HG02970 (cell line): ENCODE results near the gene TMEM53.
"Not testable (repeated sequence)": the region's sequence is repeated elsewhere in the genome, so short reads cannot be mapped to it uniquely, and the experiment has no call there.

Experiments
- ATAC-seq: cut with Tn5 transposase; IDR thresholded peaks from one replicate; pipeline ENCODE4 v1.9.1; 2021; ENCODE audit warnings: mild to moderate bottlenecking, moderate library complexity, moderate number of reproducible peaks; ENCODE audit not compliant: unreplicated experiment, low FRiP score

The TMEM53 gene

DNA sequence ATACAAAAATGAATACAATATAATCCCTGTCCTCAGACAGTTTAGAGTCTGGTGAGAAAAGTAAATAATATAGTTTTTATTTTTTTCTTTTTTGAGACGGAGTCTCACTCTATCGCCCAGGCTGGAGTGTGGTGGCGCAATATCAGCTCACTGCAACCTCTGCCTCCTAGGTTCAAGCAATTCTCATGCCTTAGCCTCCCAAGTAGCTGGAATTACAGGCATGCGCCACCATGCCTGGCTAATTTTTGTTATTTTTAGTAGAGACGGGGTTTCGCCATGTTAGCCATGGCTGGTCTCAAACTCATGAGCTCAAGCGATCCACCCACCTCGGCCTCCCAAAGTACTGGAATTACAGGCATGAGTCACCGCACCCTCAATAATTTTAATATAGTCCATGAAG, 25.1 kb upstream of the TMEM53 start:
- not testable (repeated sequence) for ATAC-seq

- no peak for ATAC-seq
These were observed 23.9 kb upstream of the TMEM53 start for GRCh38 chr1:44698138-44698537.

GRCh38 chr1:44696789-44697345, 22.6 kb upstream of the TMEM53 start:
- no peak for ATAC-seq

DNA sequence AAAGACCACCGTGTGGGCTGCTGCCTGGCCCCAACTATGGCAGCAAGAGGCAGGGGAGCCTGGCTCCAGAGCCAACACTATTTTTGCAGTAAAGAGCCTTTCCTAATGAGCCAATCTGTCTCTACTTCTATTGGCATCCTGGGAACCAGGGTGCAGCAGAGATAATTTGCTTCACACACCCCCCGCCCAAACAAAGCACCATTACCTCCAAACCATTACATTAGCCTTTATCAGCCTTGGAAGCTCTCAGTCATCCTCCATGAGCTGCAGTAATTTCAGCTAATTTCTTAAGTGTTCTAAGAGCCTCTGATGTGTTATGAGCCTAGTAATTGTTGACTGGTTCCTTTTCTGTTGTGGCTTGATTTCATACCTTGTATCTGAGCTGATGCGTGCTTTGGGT, 21.8 kb upstream of the TMEM53 start:
- ATAC-seq: no peak

- ATAC-seq: no peak
These were observed 21.4 kb upstream of the TMEM53 start for GRCh38 chr1:44695671-44696070.

GRCh38 chr1:44694863-44695478, 20.7 kb upstream of the TMEM53 start:
- no peak for ATAC-seq

- no peak for ATAC-seq
These were observed 19.6 kb upstream of the TMEM53 start for GRCh38 chr1:44693900-44694299.

DNA sequence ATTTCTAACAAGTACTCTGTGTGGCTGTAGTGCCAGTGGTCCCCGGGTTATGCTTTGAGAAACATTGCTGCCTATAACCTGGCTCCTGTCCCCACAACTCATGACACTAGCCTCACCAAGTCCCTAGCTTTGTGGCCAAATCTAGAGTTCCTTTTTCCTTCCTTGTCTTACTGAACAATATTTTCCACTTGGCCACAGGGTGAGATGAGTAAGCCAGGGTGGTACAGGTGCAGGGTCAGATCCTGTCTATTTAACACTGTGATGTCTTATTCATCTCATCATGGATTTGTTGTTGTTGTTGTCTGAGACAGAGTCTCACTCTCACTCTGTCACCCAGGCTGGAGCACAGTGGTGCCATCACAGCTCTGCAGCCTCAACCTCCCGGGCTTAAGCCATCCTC, 18.9 kb upstream of the TMEM53 start:
- no peak for ATAC-seq

DNA sequence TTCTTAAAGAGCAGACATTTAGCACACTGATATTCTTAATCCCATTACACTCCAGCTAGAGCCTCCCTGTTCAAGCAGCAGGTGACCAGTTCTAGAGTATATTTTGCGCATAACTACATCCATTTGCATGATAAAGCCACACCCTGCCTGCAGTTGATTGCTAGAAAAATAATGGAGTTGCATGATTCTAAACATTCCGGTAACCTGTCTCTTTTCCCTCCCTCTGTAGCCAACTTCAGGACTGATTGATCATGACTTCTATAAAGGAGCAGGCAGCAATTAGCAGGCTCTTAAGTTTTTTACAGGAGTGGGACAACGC, 15.1 kb upstream of the TMEM53 start:
- no peak for ATAC-seq

DNA sequence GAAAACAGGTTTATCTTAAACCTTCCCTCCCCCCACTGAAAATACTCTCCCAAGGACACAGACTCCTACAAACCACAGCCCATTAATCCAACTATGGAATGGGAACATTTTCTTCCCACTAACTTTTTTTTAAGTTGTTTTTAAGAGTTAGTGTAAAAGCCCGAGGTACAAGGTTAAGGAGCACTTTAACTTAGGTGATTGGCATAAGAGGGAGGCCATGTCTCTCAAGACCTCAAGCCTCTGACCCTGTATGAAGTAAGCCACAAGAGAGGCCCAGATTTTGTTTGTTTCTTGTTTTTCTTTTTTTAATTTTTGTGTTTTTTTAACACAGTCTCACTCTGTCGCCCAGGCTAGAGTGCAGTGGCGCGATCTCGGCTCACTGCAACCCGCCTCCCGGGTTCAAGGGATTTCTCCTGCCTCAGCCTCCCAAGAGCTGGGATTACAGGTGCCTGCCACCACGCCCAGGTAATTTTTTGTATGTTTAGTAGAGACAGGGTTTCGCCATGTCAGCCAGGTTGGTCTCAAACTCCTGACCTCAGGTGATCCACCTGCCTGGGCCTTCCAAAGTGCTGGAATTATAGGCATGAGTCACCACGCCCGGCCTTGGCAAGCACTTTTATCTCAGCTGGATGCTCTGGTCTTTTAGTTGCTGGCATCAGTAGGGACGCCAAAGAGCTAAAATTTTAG, 14.6 kb upstream of the TMEM53 start:
- no peak for ATAC-seq

DNA sequence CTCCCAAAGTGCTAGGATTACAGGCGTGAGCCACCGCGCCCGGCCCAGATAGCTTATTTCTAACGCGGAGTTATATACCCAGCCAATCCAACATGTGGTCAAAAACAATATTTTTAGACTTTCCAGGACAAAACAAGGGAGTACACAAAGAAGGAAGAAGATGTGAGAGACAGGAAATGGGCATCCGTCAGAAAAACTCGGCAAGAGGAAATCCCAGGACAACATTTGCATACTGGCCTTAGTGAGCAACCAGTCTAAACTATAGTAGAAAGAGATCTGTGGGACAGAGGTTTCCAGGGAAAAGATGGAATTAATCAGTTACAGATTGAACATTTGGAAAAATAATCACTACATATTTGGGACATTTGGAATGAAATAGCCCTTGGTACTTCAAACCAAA, 11.6 kb upstream of the TMEM53 start:
- ATAC-seq: no peak

GRCh38 chr1:44685218-44685617, 10.9 kb upstream of the TMEM53 start:
- no peak for ATAC-seq

GRCh38 chr1:44684525-44684924, 10.2 kb upstream of the TMEM53 start:
- no peak for ATAC-seq

DNA sequence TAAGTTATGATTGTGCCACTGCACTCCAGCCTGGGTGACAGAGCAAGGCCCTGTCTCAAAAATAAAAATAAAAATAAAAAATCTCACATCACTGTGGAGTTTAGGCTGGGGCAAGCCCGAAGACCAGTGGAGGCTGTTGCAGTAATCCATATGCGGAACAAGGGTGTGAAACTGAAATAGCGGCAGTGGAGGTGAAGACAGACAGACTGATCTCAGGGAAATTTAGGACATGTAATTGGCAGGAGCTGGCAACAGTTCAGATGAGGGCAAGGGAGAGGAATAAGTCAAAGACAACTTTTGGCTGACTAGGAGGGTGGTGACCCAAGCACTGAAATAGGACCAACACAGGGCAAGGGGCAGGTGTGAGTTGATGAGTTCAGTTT, 8.6 kb upstream of the TMEM53 start:
- no peak for ATAC-seq

DNA sequence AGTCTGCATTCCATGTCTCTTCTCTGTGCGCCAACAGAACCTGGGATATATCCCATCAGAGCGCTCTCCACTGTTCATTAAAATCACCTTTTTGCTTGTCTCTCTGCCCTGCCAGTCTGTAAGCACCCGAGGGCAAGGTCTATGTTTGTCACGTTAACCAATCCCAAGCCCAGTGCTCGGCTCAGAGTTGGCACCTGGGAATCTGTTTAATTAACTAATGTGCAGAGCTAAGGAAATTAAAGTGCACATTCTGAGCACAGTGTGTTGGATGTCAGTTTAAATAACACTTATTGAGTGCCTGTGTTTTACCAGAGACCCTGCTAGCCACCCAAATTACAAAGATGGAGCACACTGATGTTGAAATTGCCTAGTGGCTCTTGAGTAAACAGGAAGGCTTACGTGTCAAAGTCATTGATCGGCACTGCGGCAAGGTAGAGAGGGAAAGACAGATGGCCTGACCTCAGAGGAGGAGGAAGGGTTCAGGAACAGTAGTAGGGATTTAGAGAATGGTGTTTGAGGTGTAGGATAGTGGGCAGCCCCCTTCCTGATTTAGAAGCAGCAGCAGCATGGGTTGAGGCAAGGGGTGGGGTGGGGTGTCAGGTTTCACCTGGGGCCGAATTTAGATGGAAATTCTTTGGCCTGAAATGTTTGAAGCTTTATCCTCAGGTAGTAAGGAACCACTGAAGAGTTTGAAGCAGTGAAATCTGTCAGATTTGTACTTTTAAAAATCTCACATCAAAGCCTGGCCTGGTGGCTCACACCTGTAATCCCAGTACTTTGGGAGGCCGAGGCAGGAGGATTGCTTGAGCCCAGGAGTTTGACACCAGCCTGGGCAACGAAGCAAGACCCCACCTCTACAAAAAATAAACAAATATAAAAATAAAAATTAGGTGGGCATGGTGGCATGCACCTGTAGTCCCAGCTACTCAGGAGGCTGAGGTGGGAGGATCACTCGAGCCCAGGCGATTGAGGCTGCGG, 7.9 kb upstream of the TMEM53 start:
- ATAC-seq: no peak

- ATAC-seq: no peak
These were observed 5.2 kb upstream of the TMEM53 start for GRCh38 chr1:44679468-44679867.

- no peak for ATAC-seq
These were observed 4.3 kb upstream of the TMEM53 start for GRCh38 chr1:44678626-44679025.

GRCh38 chr1:44678120-44678519, 3.8 kb upstream of the TMEM53 start:
- ATAC-seq: no peak

DNA sequence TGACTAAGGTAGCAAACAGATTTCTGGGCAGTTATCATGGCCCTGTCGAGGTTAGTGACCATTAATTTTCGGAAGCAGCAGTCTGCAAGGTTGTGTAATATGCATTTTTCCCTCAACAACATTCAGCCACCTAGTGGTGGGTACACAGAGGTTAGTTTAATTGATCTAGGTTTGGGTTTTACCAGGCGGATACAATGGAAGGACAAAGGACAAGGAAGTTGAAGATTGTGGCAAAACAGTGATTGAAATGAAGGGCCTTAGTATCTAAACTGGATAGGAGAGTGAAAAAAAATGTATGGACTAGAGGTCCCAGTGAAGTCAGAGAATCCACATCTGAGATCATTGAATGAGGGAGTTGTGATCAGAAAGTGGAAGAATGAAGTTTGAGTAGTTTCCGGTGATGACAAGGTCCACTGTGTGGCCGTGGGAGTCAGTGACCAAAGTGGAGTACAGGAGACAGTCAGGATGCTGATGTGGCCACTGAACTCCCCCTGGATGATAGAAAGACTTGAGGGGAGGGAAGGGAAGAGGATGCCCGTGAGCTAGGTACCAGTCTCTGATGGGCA, 3.0 kb upstream of the TMEM53 start:
- ATAC-seq: no peak

GRCh38 chr1:44676484-44677200, 2.4 kb upstream of the TMEM53 start:
- no peak for ATAC-seq
